Loucy (cell line): Measurements from ENCODE around the gene ACOT8.

Experiments
- H2AFZ ChIP-seq: fragments of 200-600 bp; sonication (generic); 2 replicates; pipeline ENCODE4 v1.6.0; 2016; ENCODE audit warnings: antibody characterized with exemption, mild to moderate bottlenecking, low read length, moderate library complexity
- H3F3A ChIP-seq: fragments of 200-600 bp; 2 replicates; pipeline ENCODE4 v1.6.0; 2016; ENCODE audit warnings: antibody characterized with exemption, low read depth, mild to moderate bottlenecking
- H3K27me3 ChIP-seq: fragments of 200-600 bp; sonication (generic); 2 replicates; pipeline ENCODE4 v1.6.1; 2014; ENCODE audit warnings: low read length, mild to moderate bottlenecking; ENCODE audit not compliant: insufficient read depth, poor library complexity, severe bottlenecking
- H3K36me3 ChIP-seq: fragments of 200-600 bp; sonication (generic); 2 replicates; pipeline ENCODE4 v1.6.1; 2016; ENCODE audit warnings: low read length; ENCODE audit not compliant: insufficient read depth
- H3K4me1 ChIP-seq: fragments of 200-600 bp; sonication (generic); 2 replicates; pipeline ENCODE4 v1.5.1; 2014; ENCODE audit warnings: low read length, mild to moderate bottlenecking; ENCODE audit not compliant: insufficient read depth, poor library complexity, severe bottlenecking
- H3K4me2 ChIP-seq: fragments of 200-600 bp; sonication (generic); 2 replicates; pipeline ENCODE4 v1.6.0; 2014; ENCODE audit warnings: antibody characterized with exemption, low read length, low read depth, mild to moderate bottlenecking; ENCODE audit not compliant: poor library complexity, severe bottlenecking
- H3K4me3 ChIP-seq: fragments of 200-600 bp; sonication (generic); 2 replicates; pipeline ENCODE4 v1.5.1; 2014; ENCODE audit warnings: low read length, mild to moderate bottlenecking, mixed read lengths; ENCODE audit not compliant: poor library complexity, severe bottlenecking
- H3K79me2 ChIP-seq: fragments of 200-600 bp; sonication (generic); 2 replicates; pipeline ENCODE4 v1.6.1; 2014; ENCODE audit warnings: low read length; ENCODE audit not compliant: insufficient read depth
- H3K9ac ChIP-seq: fragments of 200-600 bp; sonication (generic); 2 replicates; pipeline ENCODE4 v1.6.0; 2014; ENCODE audit warnings: mild to moderate bottlenecking, low read depth, low read length, moderate library complexity; ENCODE audit not compliant: poor library complexity, severe bottlenecking
- H3K9me2 ChIP-seq: fragments of 200-600 bp; sonication (generic); replicated peaks from 2 replicates; pipeline ENCODE4 v1.6.1; 2016; ENCODE audit warnings: low read depth, low read length, mixed read lengths
- H3K9me3 ChIP-seq: fragments of 200-600 bp; sonication (generic); 2 replicates; pipeline ENCODE4 v1.6.1; 2014; ENCODE audit warnings: mild to moderate bottlenecking, antibody characterized with exemption, low read length, low read depth; ENCODE audit not compliant: insufficient read depth
- H4K20me1 ChIP-seq: fragments of 200-600 bp; sonication (generic); 2 replicates; pipeline ENCODE4 v1.6.0; 2014; ENCODE audit warnings: antibody characterized with exemption, low read length, mild to moderate bottlenecking; ENCODE audit not compliant: insufficient read depth, poor library complexity, severe bottlenecking
- CTCF ChIP-seq: fragments of 200-600 bp; sonication (generic); conservative IDR thresholded peaks from 2 replicates; pipeline ENCODE4 v1.5.1; 2014; ENCODE audit warnings: mild to moderate bottlenecking, antibody characterized with exemption, low read length
- EZH2phosphoT487 ChIP-seq: fragments of 200-600 bp; IDR thresholded peaks from 2 replicates; pipeline ENCODE4 v1.6.1; 2018; ENCODE audit warnings: antibody characterized with exemption, mild to moderate bottlenecking, moderate library complexity, borderline replicate concordance

The ACOT8 gene

GRCh38 chr20:45848969-45849582, 8.1 kb downstream of the ACOT8 start:
- no peak overlapping the region for H2AFZ ChIP-seq
- H3K9me3 ChIP-seq = no peaks in the 10 kb centered on the region
- H4K20me1 ChIP-seq = no peaks in the 10 kb centered on the region
- H3K9ac ChIP-seq = no peak overlapping the region
- H3K9me2 ChIP-seq = no peaks in the 10 kb centered on the region
- TF ChIP-seq CTCF (no peak), EZH2phosphoT487 (no peak)
- no peaks in the 10 kb centered on the region for H3F3A ChIP-seq
- H3K36me3 ChIP-seq = peaks cover 9% of the 10 kb centered on the region; the same call in 1 of the 2 replicates
- H3K4me1 ChIP-seq = no peaks in the 10 kb centered on the region
- H3K79me2 ChIP-seq = no peaks in the 10 kb centered on the region
- no peaks in the 10 kb centered on the region for H3K27me3 ChIP-seq
- H3K4me2 ChIP-seq = no peak overlapping the region
- no peak overlapping the region for H3K4me3 ChIP-seq

GRCh38 chr20:45848421-45848820, 8.8 kb downstream of the ACOT8 start:
- Histone ChIP-seq H3K79me2 (no peaks in the 10 kb centered on the region), H3K4me2 (no peak overlapping the region), H3K9me3 (no peaks in the 10 kb centered on the region), H3K9ac (no peak overlapping the region), H2AFZ (no peak overlapping the region), H3F3A (no peaks in the 10 kb centered on the region), H3K4me1 (no peaks in the 10 kb centered on the region), H3K4me3 (no peak overlapping the region), H4K20me1 (no peaks in the 10 kb centered on the region), H3K27me3 (no peaks in the 10 kb centered on the region), H3K9me2 (no peaks in the 10 kb centered on the region), H3K36me3 (peaks cover 13% of the 10 kb centered on the region; the same call in 1 of the 2 replicates)
- TF ChIP-seq EZH2phosphoT487 (no peak), CTCF (no peak)

GRCh38 chr20:45845452-45845851, 11.7 kb downstream of the ACOT8 start:
- no peaks in the 10 kb centered on the region for H3F3A ChIP-seq
- H3K36me3 ChIP-seq = peaks cover 13% of the 10 kb centered on the region; the same call in 1 of the 2 replicates
- no peaks in the 10 kb centered on the region for H3K79me2 ChIP-seq
- no peaks in the 10 kb centered on the region for H3K9me2 ChIP-seq
- no peak overlapping the region for H3K4me2 ChIP-seq
- no peaks in the 10 kb centered on the region for H3K27me3 ChIP-seq
- H3K9me3 ChIP-seq = no peaks in the 10 kb centered on the region
- no peak overlapping the region for H3K4me3 ChIP-seq
- H3K9ac ChIP-seq = no peak overlapping the region
- no peak overlapping the region for H2AFZ ChIP-seq
- no peaks in the 10 kb centered on the region for H3K4me1 ChIP-seq
- no peaks in the 10 kb centered on the region for H4K20me1 ChIP-seq
- TF ChIP-seq EZH2phosphoT487 = no peak
- no peak for TF ChIP-seq CTCF
